B cell (primary cell): ENCODE results near the gene UHRF1.

Source experiments
- CTCF ChIP-seq: fragments of 200-600 bp; IDR thresholded peaks from one replicate; pipeline ENCODE4 v1.8.0; 2022; ENCODE audit warnings: antibody characterized with exemption, mild to moderate bottlenecking
- EZH2 ChIP-seq: IDR thresholded peaks from 2 replicates; pipeline ENCODE4 v1.6.1; 2012; ENCODE audit warnings: borderline replicate concordance, low read depth, mild to moderate bottlenecking, moderate library complexity, low read length; ENCODE audit not compliant: insufficient read depth, poor library complexity, severe bottlenecking

GRCh38 chr19:4909156-4909896 is at the start of gene UHRF1:
- no peak for TF ChIP-seq CTCF
- no peak for TF ChIP-seq EZH2
